DMS 273 (cell line): ENCODE results near the gene IL18R1.

ENCODE experiments used
- DNase-seq: peaks from one replicate; lab custom pipeline; 2025; ENCODE audit not compliant: unreplicated experiment; lab: John Stamatoyannopoulos, UW

Gene IL18R1

GRCh38 chr2:102432386-102432785 is 76.8 kb downstream of the IL18R1 start:
- DNase-seq = no peak

GRCh38 chr2:102433973-102434654 is 78.5 kb downstream of the IL18R1 start:
- DNase-seq = no peak

GRCh38 chr2:102434655-102435381 is 79.2 kb downstream of the IL18R1 start:
- no peak for DNase-seq

GRCh38 chr2:102435741-102436140 is 80.1 kb downstream of the IL18R1 start:
- no peak for DNase-seq

- no peak for DNase-seq
Measured at GRCh38 chr2:102436323-102436722, 80.7 kb downstream of the IL18R1 start.

GRCh38 chr2:102437122-102437521 is 81.5 kb downstream of the IL18R1 start:
- no peak for DNase-seq

GRCh38 chr2:102438111-102438510 is 82.5 kb downstream of the IL18R1 start:
- no peak for DNase-seq

GRCh38 chr2:102438578-102438977 is 83.0 kb downstream of the IL18R1 start:
- DNase-seq = no peak

- DNase-seq = no peak
Measured at GRCh38 chr2:102439065-102439695, 83.6 kb downstream of the IL18R1 start.

- DNase-seq = peak; percentile 37
Measured at GRCh38 chr2:102442967-102443828, 87.6 kb downstream of the IL18R1 start.

- DNase-seq = no peak
Measured at GRCh38 chr2:102444233-102444632, 88.6 kb downstream of the IL18R1 start.

- DNase-seq = no peak
Measured at GRCh38 chr2:102446936-102447335, 91.3 kb downstream of the IL18R1 start.
